ENCODE measurements around the gene PEX11G. TPM values are rescaled to one million over a fixed set of nuclear protein-coding genes. Genes with fewer than 3 reads are reported as not detected.

PEX11G gene
- total RNA-seq, 1 donor, result 2.9 TPM

DNA sequence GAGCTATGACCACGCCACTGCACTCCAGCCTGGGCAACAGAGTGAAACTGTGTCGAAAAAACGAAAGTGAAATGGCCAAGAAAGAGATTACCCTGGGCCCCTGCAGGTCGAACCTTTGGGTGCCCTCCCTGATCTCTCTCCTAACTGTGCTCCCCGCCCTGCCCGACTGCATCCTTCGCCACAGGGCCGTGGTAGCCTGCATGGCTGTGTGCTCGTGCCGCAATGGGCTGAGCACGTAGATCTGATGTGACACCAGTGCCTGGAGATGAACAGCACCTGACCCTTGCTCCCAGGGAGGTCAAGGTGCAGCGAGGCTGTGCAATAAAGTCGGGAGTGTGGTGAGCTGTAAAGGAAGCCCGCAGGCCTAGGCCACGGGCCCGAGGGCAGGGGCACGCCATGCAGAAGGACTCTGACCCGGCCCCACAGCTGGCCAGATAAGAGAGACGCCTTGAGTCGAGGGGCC is 60.2 kb downstream of the PEX11G start:
- Histone ChIP-seq H3K36me3 (ENCODE audit: insufficient read depth, low read length) (no peaks in the 10 kb centered on the region), H3K27me3 (ENCODE audit: insufficient read depth, low read length) (no peaks in the 10 kb centered on the region), H4K20me1 (ENCODE audit: insufficient read depth, low read length) (peaks cover 22% of the 10 kb centered on the region), H3K79me2 (ENCODE audit: insufficient read depth, low read length) (peaks cover 34% of the 10 kb centered on the region), H2AFZ (ENCODE audit: low read length) (no peak overlapping the region), H3K4me1 (ENCODE audit: insufficient read depth, low read length) (no peaks in the 10 kb centered on the region), H3K4me3 (ENCODE audit: insufficient read depth, low read length) (no peak overlapping the region), H3K9me3 (ENCODE audit: low read depth, low read length) (no peaks in the 10 kb centered on the region), H3K4me2 (ENCODE audit: insufficient read depth, low read length) (no peak overlapping the region), H3K27ac (ENCODE audit: low read depth, low read length) (no peak overlapping the region)
- no peak for DNase-seq (ENCODE audit: insufficient read length, low spot score, missing footprints)
- TF ChIP-seq, protein P1, sequence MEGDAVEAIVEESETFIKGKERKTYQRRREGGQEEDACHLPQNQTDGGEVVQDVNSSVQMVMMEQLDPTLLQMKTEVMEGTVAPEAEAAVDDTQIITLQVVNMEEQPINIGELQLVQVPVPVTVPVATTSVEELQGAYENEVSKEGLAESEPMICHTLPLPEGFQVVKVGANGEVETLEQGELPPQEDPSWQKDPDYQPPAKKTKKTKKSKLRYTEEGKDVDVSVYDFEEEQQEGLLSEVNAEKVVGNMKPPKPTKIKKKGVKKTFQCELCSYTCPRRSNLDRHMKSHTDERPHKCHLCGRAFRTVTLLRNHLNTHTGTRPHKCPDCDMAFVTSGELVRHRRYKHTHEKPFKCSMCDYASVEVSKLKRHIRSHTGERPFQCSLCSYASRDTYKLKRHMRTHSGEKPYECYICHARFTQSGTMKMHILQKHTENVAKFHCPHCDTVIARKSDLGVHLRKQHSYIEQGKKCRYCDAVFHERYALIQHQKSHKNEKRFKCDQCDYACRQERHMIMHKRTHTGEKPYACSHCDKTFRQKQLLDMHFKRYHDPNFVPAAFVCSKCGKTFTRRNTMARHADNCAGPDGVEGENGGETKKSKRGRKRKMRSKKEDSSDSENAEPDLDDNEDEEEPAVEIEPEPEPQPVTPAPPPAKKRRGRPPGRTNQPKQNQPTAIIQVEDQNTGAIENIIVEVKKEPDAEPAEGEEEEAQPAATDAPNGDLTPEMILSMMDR (IDR thresholded peaks at IDR 0.05; ENCODE audit: extremely low read depth, low read depth, low read length), result no peak

DNA sequence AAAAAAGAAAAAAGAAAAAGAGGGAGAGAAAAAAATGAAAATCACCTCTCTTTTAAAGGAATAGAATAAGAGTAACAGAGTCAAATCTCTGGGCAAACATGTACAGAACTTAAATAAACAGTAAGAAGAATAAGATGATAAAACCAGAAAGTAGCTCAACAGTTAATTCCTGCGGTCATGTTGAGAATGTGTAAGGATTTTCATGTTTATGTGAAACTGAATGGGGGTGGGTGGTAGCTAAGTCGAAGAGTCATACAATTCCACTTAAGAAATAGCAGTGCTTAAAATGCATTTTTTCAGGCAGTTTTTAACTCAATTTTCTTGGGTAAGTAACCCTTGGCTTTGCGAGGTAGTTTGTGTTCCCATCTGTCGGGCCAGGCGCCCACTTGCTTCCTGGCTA is 60.9 kb downstream of the PEX11G start:
- H3K4me2 ChIP-seq (ENCODE audit: insufficient read depth, low read length), result no peak overlapping the region
- no peak overlapping the region for H3K27ac ChIP-seq (ENCODE audit: low read depth, low read length)

DNA sequence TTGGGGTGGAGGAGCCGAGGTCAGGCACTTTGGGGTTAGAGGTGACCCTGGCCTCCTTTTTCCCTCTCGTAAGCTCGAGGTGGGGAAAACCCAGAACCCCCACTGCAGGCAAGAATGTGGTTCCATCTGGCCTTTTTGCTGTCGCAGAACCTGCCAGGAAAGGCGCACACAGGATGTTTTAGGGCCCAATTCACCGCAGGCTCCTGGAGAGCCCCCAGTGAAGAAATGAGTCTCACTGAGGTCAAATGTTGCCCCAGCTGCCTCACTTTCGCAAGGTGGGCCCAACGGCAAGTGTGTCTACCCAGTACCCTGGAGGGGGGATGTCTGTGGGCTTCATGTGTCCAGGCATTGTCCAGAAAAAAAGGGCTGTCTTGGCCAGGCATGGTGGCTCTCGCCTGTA is 61.8 kb downstream of the PEX11G start:
- Histone ChIP-seq H3K9me3 (ENCODE audit: low read depth, low read length) (no peaks in the 10 kb centered on the region), H3K79me2 (ENCODE audit: insufficient read depth, low read length) (peaks cover 45% of the 10 kb centered on the region), H3K27ac (ENCODE audit: low read depth, low read length) (no peak overlapping the region), H2AFZ (ENCODE audit: low read length) (no peak overlapping the region), H3K4me2 (ENCODE audit: insufficient read depth, low read length) (no peak overlapping the region), H3K4me1 (ENCODE audit: insufficient read depth, low read length) (no peaks in the 10 kb centered on the region), H3K27me3 (ENCODE audit: insufficient read depth, low read length) (no peaks in the 10 kb centered on the region), H3K4me3 (ENCODE audit: insufficient read depth, low read length) (no peak overlapping the region), H4K20me1 (ENCODE audit: insufficient read depth, low read length) (peaks cover 16% of the 10 kb centered on the region), H3K36me3 (ENCODE audit: insufficient read depth, low read length) (no peaks in the 10 kb centered on the region)
- no peak for DNase-seq (ENCODE audit: insufficient read length, low spot score, missing footprints)
- TF ChIP-seq, protein P1 (IDR thresholded peaks at IDR 0.05; ENCODE audit: extremely low read depth, low read depth, low read length), result no peak

More for the DNA sequence above, 60.9 kb downstream of the PEX11G start:
- DNase-seq (ENCODE audit: insufficient read length, low spot score, missing footprints), result peak; percentile 80
- Histone ChIP-seq H3K4me3 (ENCODE audit: insufficient read depth, low read length) (no peak overlapping the region), H3K79me2 (ENCODE audit: insufficient read depth, low read length) (peaks cover 40% of the 10 kb centered on the region), H3K36me3 (ENCODE audit: insufficient read depth, low read length) (no peaks in the 10 kb centered on the region), H4K20me1 (ENCODE audit: insufficient read depth, low read length) (peaks cover 22% of the 10 kb centered on the region), H3K27me3 (ENCODE audit: insufficient read depth, low read length) (no peaks in the 10 kb centered on the region), H2AFZ (ENCODE audit: low read length) (no peak overlapping the region), H3K4me1 (ENCODE audit: insufficient read depth, low read length) (no peaks in the 10 kb centered on the region), H3K9me3 (ENCODE audit: low read depth, low read length) (no peaks in the 10 kb centered on the region)
- TF ChIP-seq, protein P1 (IDR thresholded peaks at IDR 0.05; ENCODE audit: extremely low read depth, low read depth, low read length), result no peak

Other genes starting within 250 kb of the PEX11G start
- gene INSR, start 194.6 kb downstream of the PEX11G start, total RNA-seq, result 36.8 and 44.2 TPM in 2 replicates
- gene ARHGEF18, start 140.1 kb downstream of the PEX11G start, total RNA-seq, result 32.1 and 44.5 TPM in 2 replicates
- gene ZNF358, start 27.1 kb upstream of the PEX11G start, total RNA-seq, result 25.0 and 26.1 TPM in 2 replicates
- gene MCOLN1, start 33.6 kb upstream of the PEX11G start, total RNA-seq, result 16.6 and 21.2 TPM in 2 replicates
- 75.1 and 83.6 TPM in 2 replicates for gene PNPLA6, start 46.7 kb upstream of the PEX11G start, total RNA-seq
- not detected in 2 replicates for gene CAMSAP3, start 106.8 kb upstream of the PEX11G start, total RNA-seq
- gene XAB2, start 140.5 kb upstream of the PEX11G start, total RNA-seq, result 35.9 and 40.5 TPM in 2 replicates
- 9.0 and 9.4 TPM in 2 replicates for gene PET100, start 140.8 kb upstream of the PEX11G start, total RNA-seq
- gene PCP2, start 144.7 kb upstream of the PEX11G start, total RNA-seq, result not detected in 2 replicates
- 1.2 and 3.3 TPM in 2 replicates for gene STXBP2, start 148.1 kb upstream of the PEX11G start, total RNA-seq
- gene RETN, start 180.0 kb upstream of the PEX11G start, total RNA-seq, result not detected in 2 replicates
- not detected in 2 replicates for gene MCEMP1, start 188.1 kb upstream of the PEX11G start, total RNA-seq
- 23.3 and 26.4 TPM in 2 replicates for gene TRAPPC5, start 191.8 kb upstream of the PEX11G start, total RNA-seq
- gene FCER2, start 213.1 kb upstream of the PEX11G start, total RNA-seq, result not detected in 2 replicates
- gene CLEC4G, start 243.1 kb upstream of the PEX11G start, total RNA-seq, result not detected in 2 replicates

All from osteoblast (primary cell).